ENCODE data around the gene HS6ST2. TPM values are rescaled to one million over a fixed set of nuclear protein-coding genes. Genes with fewer than 3 reads are reported as not detected.
A peak's percentile ranks its signal among the peaks of the same experiment; 100 is the strongest.

Gene HS6ST2
- total and polyA plus RNA-seq, 10 of the 15 experiments (the other 5 are each of a cell fraction or from before 2014, with no cell fraction given), result not detected

- no peak for FAIRE-seq
These were observed 181.8 kb downstream of the HS6ST2 start for GRCh38 chrX:132776486-132777210.

GRCh38 chrX:132775263-132775823, 183.1 kb downstream of the HS6ST2 start:
- 5% methylated on average over 7 of the region's 7 CpGs for WGBS (ENCODE audit: insufficient coverage, insufficient replicate concordance, low lambda C conversion rate, missing lambda C conversion rate)
- POLR2A ChIA-PET, result no interaction called here
- no peak overlapping the region for H3K27ac ChIP-seq (ENCODE audit: control insufficient read depth, insufficient read depth)
- H4K20me1 ChIP-seq (ENCODE audit: control insufficient read depth, insufficient read depth), result no peaks in the 10 kb centered on the region
- RAD21 ChIA-PET (ENCODE audit: unreplicated experiment), result no interaction called here
- in situ Hi-C loops (cut with MboI), result no loop called here
- CTCF ChIA-PET, result interaction anchor here (0.6 to 1.9 kb wide), 2 partner anchors 11 to 41 kb away, joined by 4 to 5 read pairs; no protein-coding TSS in a partner anchor
- no peak overlapping the region for H3K4me3 ChIP-seq
- intact Hi-C loops (cut with micrococcal nuclease; ENCODE audit: unreplicated experiment), result no loop called here
- BruUV-seq (replicated peaks), result no TSS peak
- H2AFZ ChIP-seq (ENCODE audit: control insufficient read depth, low read depth, low read length), result no peak overlapping the region
- ATAC-seq (no peak), DNase-seq (ENCODE audit: low read depth, low spot score) (no peak), FAIRE-seq (no peak)
- SMC1A ChIA-PET (ENCODE audit: uncharacterized antibody, unreplicated experiment), result no interaction called here
- no peaks in the 10 kb centered on the region for H3K27me3 ChIP-seq (replicated peaks in 1 of 2; ENCODE audit: control insufficient read depth in 2 of 2, insufficient read depth in 2 of 2, low read length in 1 of 2)
- no peaks in the 10 kb centered on the region for H3K9me3 ChIP-seq (replicated peaks; ENCODE audit: control insufficient read depth, insufficient read depth, low read length)
- H3K9ac ChIP-seq (ENCODE audit: control insufficient read depth, insufficient read depth, low read length), result no peak overlapping the region
- no peak overlapping the region for H3K4me2 ChIP-seq (ENCODE audit: control insufficient read depth, insufficient read depth)
- no peaks in the 10 kb centered on the region for H3K4me1 ChIP-seq (ENCODE audit: control insufficient read depth, insufficient read depth, low read length)
- H3K36me3 ChIP-seq (ENCODE audit: control insufficient read depth in 2 of 2, insufficient read depth in 2 of 2, low read length in 1 of 2), result no peaks in the 10 kb centered on the region
- no peaks in the 10 kb centered on the region for H3K79me2 ChIP-seq (ENCODE audit: control insufficient read depth, insufficient read depth, low read length)
- no peak for TF ChIP-seq EP300 (IDR thresholded peaks at IDR 0.05; ENCODE audit: borderline replicate concordance in 1 of 2, control insufficient read depth in 1 of 2, low read depth in 2 of 2, low read length in 2 of 2)
- TF ChIP-seq YBX1 (IDR thresholded peaks at IDR 0.05), result no peak
- TF ChIP-seq RELA (IDR thresholded peaks at IDR 0.05; ENCODE audit: borderline replicate concordance, partially characterized antibody), result no peak
- no peak for TF ChIP-seq BCL11A (IDR thresholded peaks at IDR 0.05; ENCODE audit: low read depth, low read length)
- TF ChIP-seq RAD51 (IDR thresholded peaks at IDR 0.05), result no peak
- no peak for TF ChIP-seq WRNIP1 (IDR thresholded peaks at IDR 0.05; ENCODE audit: borderline replicate concordance, low read depth, low read length)
- TF ChIP-seq PAX5 (IDR thresholded peaks at IDR 0.05; ENCODE audit: borderline replicate concordance, low read depth, low read length), result no peak
- TF ChIP-seq RAD21 (IDR thresholded peaks at IDR 0.05; ENCODE audit: insufficient read depth, low read depth, low read length), result no peak
- TF ChIP-seq ZBED1 (IDR thresholded peaks at IDR 0.05; ENCODE audit: borderline replicate concordance), result no peak
- TF ChIP-seq NFIC (IDR thresholded peaks at IDR 0.05; ENCODE audit: low read depth, low read length), result no peak
- TF ChIP-seq POLR2AphosphoS5 (IDR thresholded peaks at IDR 0.05; ENCODE audit: low read length), result no peak

More at GRCh38 chrX:132776486-132777210, 181.8 kb downstream of the HS6ST2 start:
- intact Hi-C loops (cut with micrococcal nuclease; ENCODE audit: unreplicated experiment), result no loop called here
- Histone ChIP-seq H4K20me1 (ENCODE audit: control insufficient read depth, insufficient read depth) (no peaks in the 10 kb centered on the region), H3K4me3 (no peak overlapping the region), H3K36me3 (ENCODE audit: control insufficient read depth in 2 of 2, insufficient read depth in 2 of 2, low read length in 1 of 2) (no peaks in the 10 kb centered on the region), H3K27me3 (replicated peaks in 1 of 2; ENCODE audit: control insufficient read depth in 2 of 2, insufficient read depth in 2 of 2, low read length in 1 of 2) (no peaks in the 10 kb centered on the region), H3K4me1 (ENCODE audit: control insufficient read depth, insufficient read depth, low read length) (no peaks in the 10 kb centered on the region), H3K4me2 (ENCODE audit: control insufficient read depth, insufficient read depth) (no peak overlapping the region), H3K79me2 (ENCODE audit: control insufficient read depth, insufficient read depth, low read length) (no peaks in the 10 kb centered on the region), H3K9me3 (replicated peaks; ENCODE audit: control insufficient read depth, insufficient read depth, low read length) (no peaks in the 10 kb centered on the region), H3K27ac (ENCODE audit: control insufficient read depth, insufficient read depth) (no peak overlapping the region), H3K9ac (ENCODE audit: control insufficient read depth, insufficient read depth, low read length) (no peak overlapping the region), H2AFZ (ENCODE audit: control insufficient read depth, low read depth, low read length) (no peak overlapping the region)
- POLR2A ChIA-PET, result no interaction called here
- RAD21 ChIA-PET (ENCODE audit: unreplicated experiment), result no interaction called here
- WGBS (ENCODE audit: insufficient coverage, insufficient replicate concordance, low lambda C conversion rate, missing lambda C conversion rate), result 40% methylated on average over 6 of the region's 6 CpGs
- DNase-seq (ENCODE audit: low read depth, low spot score) (no peak), ATAC-seq (no peak)
- peak; percentile 19; the same call in 1 of the 2 replicates for TF ChIP-seq PKNOX1 (IDR thresholded peaks at IDR 0.05)
- TF ChIP-seq NFIC (IDR thresholded peaks at IDR 0.05; ENCODE audit: low read depth, low read length), result no peak
- SMC1A ChIA-PET (ENCODE audit: uncharacterized antibody, unreplicated experiment), result no interaction called here
- CTCF ChIA-PET, result interaction anchor here (1.9 kb wide), 1 partner anchor 9 kb away, joined by 5 read pairs; no protein-coding TSS in a partner anchor
- in situ Hi-C loops (cut with MboI), result no loop called here
- no TSS peak for BruUV-seq (replicated peaks)

All from GM12878 (cell line).